Renal cortical epithelial cell (primary cell): ENCODE data around the gene RAX. TPM values are rescaled to one million over a fixed set of nuclear protein-coding genes. Genes with fewer than 3 reads are reported as not detected.

ENCODE experiments used
- DNase-seq: peaks from one replicate; pipeline ENCODE4 v3.0.0-alpha.2; 2011; ENCODE audit warnings: low read depth
- total RNA-seq: library from RNA; depleted of rRNA; stranded (reverse); fragments of >200 nt; gene quantifications from 2 replicates; pipeline ENCODE4 v1.2.3, GENCODE V29; 2014

RAX gene
- total RNA-seq, 1 donor from 2014 or later, result not detected

DNA sequence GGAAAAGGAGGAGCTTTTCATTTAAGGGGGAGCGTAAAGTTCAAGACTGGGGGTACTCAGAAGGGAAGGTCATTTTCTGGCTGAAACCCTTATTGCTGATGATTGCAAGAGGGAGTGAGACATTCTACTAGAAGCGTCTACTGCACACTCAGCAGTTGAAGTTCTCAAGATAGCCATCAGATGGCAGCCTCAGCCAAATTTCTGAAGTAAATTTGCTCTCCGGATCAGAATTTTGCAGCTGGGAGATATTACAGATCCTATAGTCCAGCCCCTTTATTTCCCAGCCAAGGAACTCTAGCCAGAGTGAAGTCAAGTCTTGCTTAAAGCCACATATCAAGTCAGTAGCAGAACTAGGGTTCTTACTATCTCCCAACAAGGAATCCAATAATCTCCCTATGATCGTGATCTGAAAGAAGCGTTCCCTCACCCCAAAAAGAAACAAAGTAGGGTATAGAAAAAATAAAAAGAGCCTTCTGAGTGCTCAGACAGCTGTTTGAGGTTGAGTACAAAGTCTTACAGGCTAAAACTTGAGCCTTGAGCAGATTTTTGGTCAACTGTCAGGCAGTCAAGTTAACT lies 24.0 kb downstream of the RAX start:
- peak; percentile 74 for DNase-seq

DNA sequence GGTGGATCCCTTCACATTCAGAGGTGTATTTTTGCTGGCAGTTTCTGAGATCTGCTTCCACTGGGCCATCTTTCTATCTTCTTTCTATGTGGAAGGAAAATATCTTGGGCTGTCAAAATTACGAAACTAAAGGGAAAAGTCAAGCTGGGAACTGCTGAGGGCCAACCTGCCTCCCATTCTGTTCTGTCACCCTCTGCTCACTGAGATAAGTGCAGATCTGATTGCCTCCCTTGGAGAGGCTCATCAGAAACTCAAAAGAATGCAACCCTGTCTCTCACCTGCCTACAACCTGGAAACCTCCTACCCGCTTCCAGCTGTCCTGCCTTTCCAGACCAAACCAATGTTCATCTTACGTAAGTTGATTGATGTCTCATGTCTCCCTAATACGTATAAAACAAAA lies 26.5 kb downstream of the RAX start:
- no peak for DNase-seq

DNA sequence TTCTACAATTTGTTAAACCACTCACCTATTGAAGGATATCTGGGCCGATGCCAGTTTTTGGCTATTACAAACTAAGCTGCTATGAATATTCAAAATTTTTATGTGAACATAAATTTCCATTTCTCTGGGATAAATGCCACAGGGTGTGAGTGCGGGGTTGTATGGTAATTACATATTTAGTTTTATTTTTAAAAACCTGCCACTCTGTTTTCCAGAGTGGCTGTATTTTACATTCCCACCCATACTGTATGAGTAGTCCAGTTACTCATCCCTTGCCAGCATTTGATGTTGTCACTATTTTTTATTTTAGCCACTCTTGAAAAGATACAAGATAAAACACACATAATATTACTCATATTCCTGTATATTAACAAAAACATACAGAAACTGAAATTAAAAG lies 30.3 kb downstream of the RAX start:
- DNase-seq, result no peak

DNA sequence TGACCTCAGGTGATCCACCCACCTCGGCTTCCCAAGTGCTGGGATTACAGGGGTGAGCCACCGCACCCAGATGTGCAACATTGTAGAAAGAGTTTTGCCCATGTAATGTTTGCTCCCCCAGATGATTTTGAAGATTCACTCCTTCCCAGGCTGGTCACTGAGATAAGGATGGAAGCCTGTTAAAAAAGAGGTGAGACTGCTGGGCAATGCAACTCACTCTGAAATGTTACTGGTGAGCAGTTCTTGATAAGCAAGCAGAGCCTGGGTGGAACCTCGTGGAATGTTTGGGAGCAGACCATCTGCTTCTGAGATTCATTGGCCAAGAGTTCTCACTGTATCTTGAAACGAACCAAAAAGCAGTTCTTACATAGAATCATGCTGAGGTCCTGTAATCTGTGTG lies 33.6 kb downstream of the RAX start:
- no peak for DNase-seq

DNA sequence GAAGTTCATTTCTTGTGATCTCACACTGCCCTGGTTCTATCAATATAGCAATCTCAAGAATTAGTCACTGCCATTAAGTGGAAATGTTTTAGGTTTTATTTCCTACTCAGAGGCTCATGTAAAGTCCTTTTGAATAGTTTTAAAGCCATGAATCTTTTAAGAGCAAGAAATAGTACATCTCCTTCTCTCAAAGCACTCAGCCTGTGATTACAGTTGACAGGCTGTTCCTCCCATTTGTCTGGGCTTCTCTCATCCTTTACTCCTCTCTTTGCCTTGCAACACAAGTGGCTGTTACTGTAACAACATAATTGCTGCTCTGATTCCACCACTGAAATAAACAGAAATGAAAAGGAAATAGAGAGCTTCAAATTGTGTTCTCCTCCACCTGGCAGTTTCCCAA lies 34.9 kb downstream of the RAX start:
- no peak for DNase-seq

DNA sequence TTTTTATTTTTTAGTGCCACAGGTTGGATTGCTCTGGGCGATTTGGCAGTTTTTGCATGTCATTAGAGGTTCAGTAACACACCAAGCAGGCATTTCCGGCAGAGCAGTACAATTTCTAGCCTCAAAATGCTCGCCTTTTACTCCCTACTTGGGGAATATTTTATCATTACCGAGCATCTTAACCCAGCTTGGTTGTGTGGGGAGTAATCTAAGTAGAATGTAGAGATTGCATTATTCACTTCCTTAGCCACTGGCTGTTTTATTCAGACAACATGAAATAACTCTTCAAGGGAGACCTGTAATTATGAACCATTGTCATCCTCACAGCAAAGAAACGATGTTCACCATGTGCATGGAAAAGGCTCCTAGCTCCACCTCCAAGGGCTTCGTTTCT lies 40.2 kb downstream of the RAX start:
- DNase-seq, result no peak

DNA sequence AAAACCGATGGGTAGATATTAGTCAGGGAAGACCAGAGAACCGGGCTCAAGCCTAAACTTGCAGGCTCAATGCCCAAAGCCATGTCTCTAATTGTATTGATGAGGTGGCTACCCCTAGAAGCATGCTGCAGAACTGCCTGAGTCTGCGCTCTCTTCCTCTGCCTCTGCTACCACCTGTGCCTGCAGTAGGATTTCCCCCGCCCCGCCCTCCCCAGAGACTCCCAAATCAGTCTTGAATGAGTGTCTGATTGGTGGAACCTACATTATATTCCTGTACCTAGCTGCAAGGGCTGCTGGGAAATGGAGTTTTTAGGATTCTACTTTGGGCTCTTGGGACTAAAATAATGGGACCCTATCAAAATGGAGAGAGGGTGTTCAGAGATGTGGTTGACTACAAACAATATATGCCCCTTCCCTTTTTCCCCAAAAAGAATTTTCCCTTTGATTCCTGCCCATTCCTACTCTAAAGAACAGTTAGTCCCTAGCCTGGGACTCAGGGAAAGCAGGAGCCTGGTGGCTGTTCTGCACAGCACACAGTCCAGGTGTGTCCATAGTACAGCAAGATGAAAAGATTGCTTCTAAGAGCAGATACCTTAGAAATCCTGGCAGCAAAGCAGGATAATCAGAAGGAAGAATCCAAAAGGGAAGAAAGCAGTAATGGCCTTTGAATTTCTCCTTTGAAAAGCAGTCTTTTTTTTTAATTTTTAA lies 40.8 kb downstream of the RAX start:
- no peak for DNase-seq

DNA sequence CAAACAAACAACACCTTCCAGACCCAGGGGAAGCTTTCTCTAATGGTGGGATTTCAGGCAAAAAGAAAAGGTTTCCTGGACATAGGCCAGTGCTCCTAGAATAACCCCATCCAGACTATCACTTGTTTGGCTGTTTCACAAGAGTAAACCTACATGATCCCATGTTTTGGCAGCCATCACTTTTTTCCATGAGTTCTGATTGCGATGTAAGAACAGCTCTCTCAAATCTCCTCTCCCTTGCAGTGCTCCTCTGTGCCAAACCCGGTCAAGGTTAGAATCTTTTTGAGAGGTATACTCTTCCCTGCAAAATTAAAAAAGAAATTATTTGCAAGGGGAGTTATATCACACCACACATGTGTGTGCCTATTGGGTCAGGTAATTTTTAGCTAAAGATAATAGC lies 41.4 kb downstream of the RAX start:
- no peak for DNase-seq

DNA sequence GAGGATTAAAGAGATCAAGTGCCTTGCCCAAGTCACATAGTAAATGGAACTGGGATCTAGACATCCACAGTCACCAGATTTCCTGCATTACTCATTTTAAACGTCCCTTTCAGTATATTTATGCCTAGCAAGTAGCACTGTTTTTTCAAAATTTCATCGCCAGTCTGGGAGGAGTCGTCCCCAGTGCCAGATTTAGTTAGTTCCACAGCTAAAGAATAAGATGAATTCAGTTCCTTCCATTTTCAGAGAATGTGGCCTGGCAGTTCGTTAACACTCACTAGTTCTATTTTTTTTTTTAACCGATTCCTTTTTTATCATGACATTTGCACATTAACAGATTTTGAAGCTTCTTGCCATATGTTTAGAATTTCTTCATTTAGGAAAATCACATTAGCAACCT lies 42.1 kb downstream of the RAX start:
- no peak for DNase-seq

DNA sequence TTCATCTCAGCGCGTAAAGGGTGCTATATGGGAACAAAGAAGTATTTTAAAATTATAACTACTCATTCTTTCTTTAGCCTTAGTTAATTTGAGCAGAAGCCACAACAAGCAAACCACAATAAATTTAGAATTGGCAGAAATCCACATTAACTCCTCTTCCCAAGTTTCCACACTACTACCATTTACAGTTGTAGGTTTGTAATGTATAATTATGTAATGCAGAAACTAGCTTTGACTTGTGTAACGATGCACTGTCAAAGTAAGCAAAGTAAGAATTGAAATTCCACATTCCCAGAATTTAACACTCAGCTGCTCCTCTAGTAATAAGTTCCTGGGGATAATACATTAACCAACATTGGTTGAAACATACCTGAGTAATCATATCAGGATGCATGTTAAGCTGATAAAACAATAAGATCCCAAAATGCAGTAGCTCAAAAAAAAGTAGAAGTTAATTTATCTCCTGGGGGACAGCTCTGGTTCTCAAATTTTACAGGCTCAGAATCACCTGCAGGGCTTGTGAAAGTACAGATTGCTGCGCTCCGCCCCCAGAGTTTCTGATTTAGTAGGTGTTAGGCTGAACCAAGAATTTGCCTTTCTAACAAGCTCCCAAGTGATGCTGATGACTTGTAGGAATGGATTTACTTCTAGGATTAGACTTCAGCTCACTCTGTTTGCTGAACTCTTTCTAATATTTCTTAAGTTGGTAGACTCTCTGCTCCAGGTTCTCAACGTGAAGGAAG lies 43.4 kb downstream of the RAX start:
- DNase-seq, result no peak

DNA sequence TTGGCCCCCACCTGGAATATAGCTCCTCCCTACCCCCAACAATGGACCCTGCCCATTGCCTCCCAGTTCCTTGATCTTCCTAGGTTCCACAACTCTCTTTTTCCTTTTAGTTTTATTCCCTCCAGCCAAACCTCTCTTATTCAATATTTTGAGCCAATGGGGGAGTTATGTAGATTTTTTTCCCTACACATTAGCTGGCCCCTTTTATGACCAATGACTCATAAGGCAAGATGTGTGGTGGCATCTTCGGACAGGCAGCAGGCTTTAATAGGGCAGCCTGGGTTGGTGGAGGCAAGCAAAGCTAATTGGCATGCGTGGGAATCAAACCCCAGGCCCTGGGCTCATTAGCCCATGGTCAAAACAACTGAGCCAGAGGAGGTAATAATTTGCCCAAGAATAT lies 44.1 kb downstream of the RAX start:
- DNase-seq, result no peak

DNA sequence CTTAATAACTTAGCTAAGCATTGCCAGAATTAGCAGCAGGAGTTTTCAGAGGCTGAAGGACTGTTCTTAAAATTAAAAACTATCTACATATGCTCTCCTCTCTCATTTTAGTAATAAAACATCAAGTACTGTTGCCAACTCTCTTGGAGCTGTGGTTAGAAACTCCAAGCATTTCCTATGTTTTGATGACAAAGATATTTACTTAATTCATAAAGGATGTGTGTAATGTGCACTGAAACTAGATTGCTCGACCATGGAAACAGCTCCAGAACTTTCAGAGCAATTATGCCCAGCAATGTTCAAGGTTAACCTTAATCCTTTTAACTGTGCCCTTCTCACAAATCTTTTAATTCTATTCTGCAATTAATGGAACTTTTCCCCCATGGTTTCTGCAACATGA lies 44.9 kb downstream of the RAX start:
- no peak for DNase-seq

DNA sequence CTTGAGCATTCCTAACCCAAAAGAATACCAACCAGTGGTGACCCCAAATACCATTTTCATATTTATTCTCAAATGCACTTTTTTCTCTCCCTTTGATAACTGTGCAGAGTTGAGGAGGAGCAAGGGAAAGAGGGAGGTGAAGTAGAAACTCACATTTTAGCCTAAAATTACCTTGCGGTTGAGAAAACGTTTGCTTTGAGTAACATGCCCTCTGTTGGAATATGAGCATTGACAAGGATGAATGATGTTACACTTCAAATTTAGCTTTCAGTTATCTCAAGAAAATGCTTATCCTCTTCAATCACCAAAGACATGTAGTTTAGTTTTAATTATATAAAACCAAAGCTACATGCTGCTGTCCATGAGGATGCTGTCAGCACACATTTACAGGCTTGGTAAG lies 50.9 kb downstream of the RAX start:
- no peak for DNase-seq

DNA sequence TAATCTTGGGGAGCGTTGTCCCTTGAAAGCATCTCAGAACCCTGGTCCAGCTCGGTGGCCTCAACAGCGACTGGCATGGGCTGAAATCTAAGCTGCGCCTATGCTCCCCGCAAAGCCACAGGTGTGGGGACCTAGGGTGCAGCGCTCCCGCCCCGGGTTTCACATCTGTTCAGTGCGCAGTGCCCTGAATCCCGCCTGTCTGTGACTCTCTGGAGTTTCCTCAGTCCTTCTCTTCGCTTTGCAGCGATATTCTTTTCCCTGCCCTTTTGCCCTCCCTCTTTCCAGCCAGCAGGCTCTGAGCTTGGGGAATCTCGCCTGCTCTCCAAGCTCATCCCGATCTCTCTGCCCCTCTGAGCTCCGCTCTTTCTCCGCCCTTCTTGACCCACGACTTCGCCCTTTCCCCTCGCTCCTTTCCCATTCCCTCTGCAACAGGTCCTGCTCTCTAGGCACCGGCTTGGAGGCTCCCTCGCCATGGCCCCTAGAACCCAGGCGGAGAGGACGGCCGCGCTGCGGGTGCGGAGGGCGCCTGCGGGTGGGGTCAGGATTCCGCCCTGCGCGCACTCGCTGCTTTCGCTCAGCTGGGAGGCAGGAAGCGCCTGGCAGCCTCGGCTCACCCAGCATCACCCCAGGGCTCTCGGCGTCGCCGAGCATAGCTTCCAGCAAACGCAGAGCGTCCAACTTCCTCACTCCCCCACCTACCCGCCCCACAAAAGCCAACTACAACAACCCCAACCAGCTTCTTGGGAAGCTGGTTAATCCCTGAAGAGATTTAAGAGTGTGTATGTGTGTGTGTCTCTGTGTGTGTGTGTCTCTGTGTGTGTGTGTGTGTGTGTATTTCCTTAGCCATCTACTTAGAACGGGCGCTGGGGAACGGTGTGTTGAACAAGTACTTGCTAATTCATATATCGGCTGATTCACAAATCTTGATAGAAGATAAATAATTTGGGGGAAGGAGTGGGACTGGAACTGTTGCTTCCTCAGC lies 52.2 kb downstream of the RAX start:
- DNase-seq, result no peak

DNA sequence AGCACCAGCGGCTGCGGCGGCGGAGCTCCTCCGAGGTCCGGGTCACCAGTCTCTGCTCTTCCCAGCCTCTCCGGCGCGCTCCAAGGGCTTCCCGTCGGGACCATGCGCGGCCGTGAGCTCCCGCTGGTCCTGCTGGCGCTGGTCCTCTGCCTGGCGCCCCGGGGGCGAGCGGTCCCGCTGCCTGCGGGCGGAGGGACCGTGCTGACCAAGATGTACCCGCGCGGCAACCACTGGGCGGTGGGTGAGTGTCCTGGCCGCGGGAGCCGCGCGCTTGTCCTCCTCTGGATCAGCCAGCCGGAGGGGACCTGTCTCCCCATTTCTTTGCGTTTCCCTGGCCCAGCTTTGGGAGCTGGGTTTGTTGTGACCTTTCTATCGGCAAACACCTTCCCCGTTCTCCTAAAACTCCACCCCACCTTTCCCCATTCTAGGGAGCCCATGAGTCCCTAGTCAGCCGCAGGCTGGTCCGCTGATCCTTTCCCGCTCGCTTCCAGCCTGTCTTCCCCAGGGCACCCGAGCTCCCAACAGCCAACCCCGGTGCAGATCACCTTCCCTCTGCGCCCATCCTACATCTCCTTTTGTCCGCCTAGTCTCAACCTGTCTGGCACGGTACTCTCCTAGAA lies 53.0 kb downstream of the RAX start:
- DNase-seq, result no peak

DNA sequence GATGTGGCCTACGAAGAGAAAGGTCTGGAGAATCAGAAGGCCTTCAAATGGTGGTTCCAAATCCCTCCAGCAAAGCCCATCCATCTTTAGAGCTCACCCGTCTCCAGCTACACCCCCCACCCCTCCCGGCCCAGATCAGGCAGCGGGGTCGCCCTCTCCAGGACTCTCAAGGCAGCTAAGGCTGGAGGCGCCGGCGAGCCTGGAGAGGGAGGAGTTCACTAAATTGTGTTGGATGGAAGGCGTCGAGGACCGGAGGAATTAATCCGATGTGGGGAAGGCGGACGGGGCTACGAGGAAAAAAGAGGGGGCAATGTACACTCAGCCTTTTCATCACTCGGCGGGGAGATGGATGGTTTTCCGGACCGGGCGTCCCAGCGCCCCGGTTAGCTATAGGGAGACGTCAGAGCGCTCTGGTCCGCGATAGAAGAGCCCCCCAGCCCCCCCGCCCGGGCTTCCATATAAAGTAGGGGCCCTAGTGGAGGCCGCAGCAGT lies 53.5 kb downstream of the RAX start, which contains the start of gene GRP:
TSS of gene GRP (plus strand) at position 487 of the 492 bp plus-strand sequence. CDS start 108 bp downstream, outside the sequence.
- DNase-seq, result no peak

DNA sequence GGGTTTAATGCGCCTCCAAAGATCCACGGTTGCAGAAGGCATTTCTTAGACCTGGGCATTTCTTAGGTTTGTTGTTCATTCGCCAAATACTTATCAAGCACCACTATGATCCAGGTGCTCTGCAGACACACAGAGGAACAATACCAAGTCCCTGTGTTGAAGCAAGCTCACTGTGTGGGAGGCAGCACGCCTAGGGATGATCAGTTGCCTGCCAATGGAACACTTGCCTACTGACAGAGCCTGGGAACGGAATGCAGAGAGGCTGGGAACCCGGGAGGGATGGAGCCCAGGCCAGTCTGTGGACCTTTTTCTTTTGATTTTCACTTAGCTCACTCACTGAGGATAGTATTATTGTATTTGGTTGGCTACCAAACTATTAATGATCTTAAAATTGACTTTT lies 55.2 kb downstream of the RAX start:
- DNase-seq, result no peak
